Keratinocyte (primary cell): ENCODE results near the gene BATF2. TPM values are rescaled to one million over a fixed set of nuclear protein-coding genes. Genes with fewer than 3 reads are reported as not detected.

Experiments used
- DNase-seq: peaks from one replicate; pipeline ENCODE4 v3.0.0-alpha.2; 2011; ENCODE audit warnings: low read depth, missing footprints, low spot score
- FAIRE-seq: peaks from 2 replicates; lab custom pipeline; 2011; peaks lifted over from hg19 to GRCh38; lab: Jason Lieb, UNC
- H2AFZ ChIP-seq: 2 replicates; pipeline ENCODE4 v1.6.0; 2012; ENCODE audit warnings: low read length, control low read depth, inconsistent platforms; ENCODE audit not compliant: control insufficient read depth
- H3K27ac ChIP-seq: 2 replicates; pipeline ENCODE4 v1.5.1; 2011; ENCODE audit warnings: low read length; ENCODE audit not compliant: control insufficient read depth, insufficient read depth
- H3K27me3 ChIP-seq: 3 replicates; pipeline ENCODE4 v1.6.0; 2011; ENCODE audit warnings: low read length; ENCODE audit not compliant: control insufficient read depth, insufficient read depth; ENCODE audit errors: extremely low read depth
- H3K36me3 ChIP-seq, 2 experiments: 2 replicates in 1 of 2; 3 replicates in 1 of 2; pipeline ENCODE4 v1.5.1; 2011; ENCODE audit warnings: low read length in 2 of 2, mild to moderate bottlenecking in 1 of 2; ENCODE audit not compliant: control insufficient read depth in 2 of 2, insufficient read depth in 2 of 2; ENCODE audit errors: extremely low read depth in 1 of 2
- H3K4me1 ChIP-seq: 3 replicates; pipeline ENCODE4 v1.5.1; 2011; ENCODE audit warnings: low read length; ENCODE audit not compliant: control insufficient read depth, insufficient read depth; ENCODE audit errors: extremely low read depth
- H3K4me2 ChIP-seq: 3 replicates; pipeline ENCODE4 v1.6.0; 2011; ENCODE audit warnings: low read depth, low read length; ENCODE audit not compliant: control insufficient read depth, insufficient read depth; ENCODE audit errors: extremely low read depth
- H3K4me3 ChIP-seq, 3 experiments: fragments of 200-600 bp in 1 of 3; sonication (generic) in 1 of 3; 2 replicates in 2 of 3; 3 replicates in 1 of 3; pipeline ENCODE4 v1.5.1; 2011 to 2016; ENCODE audit warnings: low read length in 3 of 3, mild to moderate bottlenecking in 3 of 3, control low read depth in 2 of 3, inconsistent platforms in 1 of 3, low read depth in 1 of 3, mixed read lengths in 1 of 3, mixed run types in 1 of 3, moderate library complexity in 1 of 3; ENCODE audit not compliant: control insufficient read depth in 2 of 3, insufficient read depth in 2 of 3; ENCODE audit errors: extremely low read depth in 1 of 3
- H3K79me2 ChIP-seq: 2 replicates; pipeline ENCODE4 v1.6.0; 2012; ENCODE audit warnings: low read length; ENCODE audit not compliant: control insufficient read depth, insufficient read depth
- H3K9ac ChIP-seq: 3 replicates; pipeline ENCODE4 v1.6.0; 2011; ENCODE audit warnings: low read length; ENCODE audit not compliant: control insufficient read depth, insufficient read depth; ENCODE audit errors: extremely low read depth
- H3K9me1 ChIP-seq: 3 replicates; pipeline ENCODE4 v1.6.0; 2011; ENCODE audit warnings: low read length; ENCODE audit not compliant: control insufficient read depth, insufficient read depth; ENCODE audit errors: extremely low read depth
- H3K9me3 ChIP-seq: 2 replicates; pipeline ENCODE4 v1.5.1; 2012; ENCODE audit warnings: low read depth, low read length; ENCODE audit not compliant: control insufficient read depth
- H4K20me1 ChIP-seq: 3 replicates; pipeline ENCODE4 v1.6.0; 2011; ENCODE audit warnings: low read length; ENCODE audit not compliant: control insufficient read depth, insufficient read depth; ENCODE audit errors: extremely low read depth
- EZH2 ChIP-seq: IDR thresholded peaks from one replicate; pipeline ENCODE4 v1.6.1; 2012; ENCODE audit warnings: inconsistent platforms, mild to moderate bottlenecking, low read length, moderate library complexity
- dilution Hi-C: fragments of 300-500 bp; cut with MboI; formaldehyde crosslinking; loops from one replicate; pipeline ENCODE4 v1.7.0; 2020; ENCODE audit warnings: low sequenced_read_pairs; ENCODE audit not compliant: extremely low pct_ligation_motif_present
- polyA plus RNA-seq, 5 experiments: library from polyadenylated mRNA; depleted of rRNA in 3 of 5; stranded (reverse) in 3 of 5; stranded (forward) in 1 of 5; unstranded in 1 of 5; fragments of >200 nt; gene quantifications; 1 replicate in 1 of 5; 2 replicates in 3 of 5; 3 replicates in 1 of 5; pipeline versions ENCODE4 v1.2.1 to v1.2.3, GENCODE V29; 2011 to 2012; ENCODE audit warnings: missing spikeins in 2 of 5, low read depth in 1 of 5, low replicate concordance in 1 of 5
- TF ChIP-seq, protein P1 (sequence below), 3 experiments: IDR thresholded peaks in 1 of 3; conservative IDR thresholded peaks in 1 of 3; optimal IDR thresholded peaks in 1 of 3; 2 replicates in 2 of 3; 3 replicates in 1 of 3; pipeline versions ENCODE3 to v1.5.1; 2011; ENCODE audit warnings: low read length in 3 of 3, mild to moderate bottlenecking in 3 of 3, moderate library complexity in 2 of 3, control low read depth in 1 of 3, inconsistent platforms in 1 of 3; ENCODE audit not compliant: insufficient read depth in 2 of 3; ENCODE audit errors: extremely low read depth in 1 of 3

Gene BATF2
- polyA plus RNA-seq, 1 donor (not counting 4 experiments of a cell fraction or from before 2014, with no cell fraction given), result 0.10 TPM

GRCh38 chr11:64969209-64969608, 27.6 kb downstream of the BATF2 start:
- TF ChIP-seq, protein P1, sequence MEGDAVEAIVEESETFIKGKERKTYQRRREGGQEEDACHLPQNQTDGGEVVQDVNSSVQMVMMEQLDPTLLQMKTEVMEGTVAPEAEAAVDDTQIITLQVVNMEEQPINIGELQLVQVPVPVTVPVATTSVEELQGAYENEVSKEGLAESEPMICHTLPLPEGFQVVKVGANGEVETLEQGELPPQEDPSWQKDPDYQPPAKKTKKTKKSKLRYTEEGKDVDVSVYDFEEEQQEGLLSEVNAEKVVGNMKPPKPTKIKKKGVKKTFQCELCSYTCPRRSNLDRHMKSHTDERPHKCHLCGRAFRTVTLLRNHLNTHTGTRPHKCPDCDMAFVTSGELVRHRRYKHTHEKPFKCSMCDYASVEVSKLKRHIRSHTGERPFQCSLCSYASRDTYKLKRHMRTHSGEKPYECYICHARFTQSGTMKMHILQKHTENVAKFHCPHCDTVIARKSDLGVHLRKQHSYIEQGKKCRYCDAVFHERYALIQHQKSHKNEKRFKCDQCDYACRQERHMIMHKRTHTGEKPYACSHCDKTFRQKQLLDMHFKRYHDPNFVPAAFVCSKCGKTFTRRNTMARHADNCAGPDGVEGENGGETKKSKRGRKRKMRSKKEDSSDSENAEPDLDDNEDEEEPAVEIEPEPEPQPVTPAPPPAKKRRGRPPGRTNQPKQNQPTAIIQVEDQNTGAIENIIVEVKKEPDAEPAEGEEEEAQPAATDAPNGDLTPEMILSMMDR (optimal IDR thresholded peaks at IDR 0.05 in 1 of 3, IDR thresholded peaks at IDR 0.05 in 1 of 3, conservative IDR thresholded peaks at IDR 0.05 in 1 of 3; ENCODE audit: extremely low read depth in 1 of 3, insufficient read depth in 2 of 3, low read length in 3 of 3), result no peak
- no peak for TF ChIP-seq EZH2
- dilution Hi-C loops, result no loop called here
- peak overlapping the region; percentile 35 for H3K9ac ChIP-seq
- peak overlapping the region; percentile 58 for H3K4me2 ChIP-seq
- peaks cover 22% of the 10 kb centered on the region for H3K4me1 ChIP-seq
- no peaks in the 10 kb centered on the region for H3K9me1 ChIP-seq
- no peak overlapping the region for H2AFZ ChIP-seq
- DNase-seq, result peak; percentile 38
- H3K36me3 ChIP-seq, result no peaks in the 10 kb centered on the region
- no peaks in the 10 kb centered on the region for H3K79me2 ChIP-seq
- H3K27ac ChIP-seq, result peak overlapping the region; percentile 89
- FAIRE-seq, result peak; percentile 69
- no peaks in the 10 kb centered on the region for H3K9me3 ChIP-seq
- H3K4me3 ChIP-seq, result no peak overlapping the region
- no peaks in the 10 kb centered on the region for H4K20me1 ChIP-seq
- no peaks in the 10 kb centered on the region for H3K27me3 ChIP-seq

GRCh38 chr11:64967375-64967774, 29.4 kb downstream of the BATF2 start:
- H2AFZ ChIP-seq, result no peak overlapping the region
- no peaks in the 10 kb centered on the region for H3K36me3 ChIP-seq
- H3K9me3 ChIP-seq, result no peaks in the 10 kb centered on the region
- FAIRE-seq, result no peak
- H3K79me2 ChIP-seq, result no peaks in the 10 kb centered on the region
- no peak overlapping the region for H3K9ac ChIP-seq
- H3K4me2 ChIP-seq, result no peak overlapping the region
- dilution Hi-C loops, result no loop called here
- TF ChIP-seq, protein P1 (optimal IDR thresholded peaks at IDR 0.05 in 1 of 3, IDR thresholded peaks at IDR 0.05 in 1 of 3, conservative IDR thresholded peaks at IDR 0.05 in 1 of 3; ENCODE audit: extremely low read depth in 1 of 3, insufficient read depth in 2 of 3, low read length in 3 of 3), result no peak
- no peak for TF ChIP-seq EZH2
- no peak overlapping the region for H3K27ac ChIP-seq
- no peak for DNase-seq
- no peak overlapping the region for H3K4me3 ChIP-seq
- no peaks in the 10 kb centered on the region for H4K20me1 ChIP-seq
- no peaks in the 10 kb centered on the region for H3K27me3 ChIP-seq
- peaks cover 22% of the 10 kb centered on the region for H3K4me1 ChIP-seq
- no peaks in the 10 kb centered on the region for H3K9me1 ChIP-seq
